AG10803 (cell line): Measurements from ENCODE around the gene KRTAP22-2.

Source experiments
- DNase-seq: peaks from one replicate; pipeline ENCODE4 v3.0.0; 2010; ENCODE audit warnings: low read depth
- H3K4me3 ChIP-seq: 2 replicates; pipeline ENCODE4 v1.5.1; 2011; ENCODE audit warnings: mild to moderate bottlenecking, low read length, control low read depth
- CTCF ChIP-seq: conservative IDR thresholded peaks from 2 replicates; pipeline ENCODE4 v1.5.1; 2011; ENCODE audit warnings: mild to moderate bottlenecking, low read length, control low read depth, inconsistent platforms

The KRTAP22-2 gene

DNA sequence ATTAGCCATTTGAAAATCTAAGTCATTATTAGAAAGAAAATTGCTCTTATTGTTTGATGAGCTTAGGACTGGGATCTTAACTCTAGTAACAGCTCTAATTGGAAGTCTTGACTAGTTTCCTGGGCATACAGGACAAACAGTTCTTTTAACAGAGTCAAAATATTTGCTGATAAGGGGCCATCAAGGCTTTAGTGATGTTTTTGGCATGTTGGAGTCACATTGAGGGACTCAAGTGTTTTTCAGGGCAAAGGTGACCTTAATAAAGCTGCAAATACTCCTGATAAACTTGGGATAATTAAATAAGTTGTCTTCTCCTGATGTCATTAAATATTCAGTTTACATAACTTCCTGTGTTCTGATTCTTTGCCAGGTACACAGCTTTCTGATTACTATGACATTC is 22.6 kb downstream of the KRTAP22-2 start:
- no peak overlapping the region for H3K4me3 ChIP-seq
- no peak for TF ChIP-seq CTCF

DNA sequence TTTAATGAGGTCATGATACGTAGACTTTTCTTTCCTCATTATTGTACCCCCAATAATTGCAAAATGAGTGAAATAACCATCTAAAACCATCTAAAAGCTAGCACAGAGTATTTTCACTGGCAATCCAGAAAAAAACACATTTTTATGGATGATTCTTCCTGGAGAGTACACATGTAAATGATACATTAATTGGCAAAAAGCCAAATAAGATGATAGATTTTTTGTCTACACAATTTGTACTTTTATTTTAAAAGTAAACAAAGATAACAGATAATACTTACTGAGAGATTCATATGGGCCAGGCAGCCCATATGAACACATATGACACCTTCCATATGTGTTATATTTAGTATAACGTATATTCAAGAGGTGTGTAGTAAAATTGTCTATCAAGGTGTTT is 26.6 kb downstream of the KRTAP22-2 start:
- no peak overlapping the region for H3K4me3 ChIP-seq
- no peak for DNase-seq
- no peak for TF ChIP-seq CTCF

More for the DNA sequence above, 22.6 kb downstream of the KRTAP22-2 start:
- DNase-seq: no peak

DNA sequence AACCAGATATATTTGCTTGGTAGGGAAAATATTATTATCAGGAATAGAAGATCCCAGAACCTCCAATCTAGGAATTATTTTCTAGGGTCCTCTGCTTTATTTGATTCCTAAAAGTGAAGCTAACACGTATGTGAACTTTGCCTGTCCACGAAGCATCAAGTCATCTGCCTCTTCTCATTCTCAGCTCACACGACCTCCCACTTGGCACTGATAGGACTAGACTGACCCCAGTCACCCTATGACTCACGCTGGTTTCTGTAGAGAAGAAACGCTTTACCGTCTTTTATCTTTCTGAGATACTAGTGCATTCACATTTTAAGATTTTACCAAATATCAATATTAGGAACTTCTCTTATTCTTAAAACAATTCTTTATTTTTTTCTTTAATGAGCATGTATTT is 27.1 kb downstream of the KRTAP22-2 start:
- no peak for DNase-seq
- TF ChIP-seq CTCF: no peak
- H3K4me3 ChIP-seq: no peak overlapping the region

GRCh38 chr21:30561957-30562356 is 28.2 kb downstream of the KRTAP22-2 start:
- DNase-seq: no peak
- TF ChIP-seq CTCF: no peak
- H3K4me3 ChIP-seq: no peak overlapping the region

DNA sequence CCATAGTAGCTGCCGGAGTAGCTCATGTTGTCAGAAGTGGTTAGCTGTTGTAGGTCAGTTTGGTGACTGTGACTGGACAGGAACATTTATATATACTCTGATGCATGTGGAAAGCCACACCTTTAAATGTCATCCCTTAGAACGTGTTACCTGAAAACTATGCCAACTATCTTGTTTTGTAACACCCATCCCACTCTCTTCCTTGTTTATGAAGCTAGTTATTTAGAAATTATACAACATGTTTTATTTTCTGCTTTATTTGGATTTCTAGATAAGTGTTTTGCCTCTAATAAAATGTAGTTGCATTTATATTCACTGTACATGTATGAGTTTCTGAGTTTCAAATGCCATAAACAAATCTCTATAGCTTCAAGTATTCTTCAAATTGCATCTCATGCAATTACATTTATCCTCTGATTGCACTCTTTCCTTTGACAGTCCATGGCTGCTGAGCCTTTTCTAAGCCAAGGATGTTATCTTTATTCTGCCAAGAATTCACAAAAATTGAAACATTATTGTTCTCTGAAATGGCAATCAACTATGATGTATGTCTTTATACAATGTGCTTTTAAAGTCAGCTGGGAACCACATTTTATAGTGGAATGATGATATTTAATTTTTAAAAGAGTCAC is 28.8 kb downstream of the KRTAP22-2 start, which contains the start of gene KRTAP19-7:
Gene KRTAP19-7 (minus strand): TSS at position 51 of the 632 bp plus-strand sequence. CDS start 25 bp downstream, at position 26.
- DNase-seq: no peak
- no peak for TF ChIP-seq CTCF
- H3K4me3 ChIP-seq: no peak within 1 kb of the TSS

- TF ChIP-seq CTCF: no peak
- no peak overlapping the region for H3K4me3 ChIP-seq
- DNase-seq: no peak
Measured at GRCh38 chr21:30555095-30555494, 35.1 kb downstream of the KRTAP22-2 start.

- DNase-seq: no peak
- no peak overlapping the region for H3K4me3 ChIP-seq
- TF ChIP-seq CTCF: no peak
Measured at GRCh38 chr21:30552782-30553181, 37.4 kb downstream of the KRTAP22-2 start.
